HEK293 (cell line): ENCODE results near the gene CYBA.

Experiments used
- CTCF ChIA-PET: fragments of 350-600 bp; formaldehyde crosslinking; extraction: SDS; loops from one replicate; lab custom pipeline; 2021; ENCODE audit warnings: antibody characterized with exemption; lab: Yijun Ruan, JAX
- POLR2A ChIA-PET: fragments of 300-600 bp; formaldehyde crosslinking; extraction: SDS; loops from one replicate; lab custom pipeline; 2020; ENCODE audit warnings: antibody characterized with exemption, inconsistent platforms; lab: Yijun Ruan, JAX
- H3K27ac ChIP-seq: fragments of 200-500 bp; sonication (Bioruptor generic); 2 replicates; pipeline ENCODE4 v1.5.1; 2014; ENCODE audit warnings: low read depth, low read length, control low read depth, inconsistent platforms; ENCODE audit errors: extremely low read depth
- H3K36me3 ChIP-seq, 2 experiments: fragments of 200-500 bp in 1 of 2; sonication (Bioruptor generic) in 1 of 2; 1 replicate in 1 of 2; 2 replicates in 1 of 2; pipeline ENCODE4 v1.5.1; 2014 to 2017; ENCODE audit warnings: inconsistent platforms in 2 of 2, low read length in 2 of 2; ENCODE audit not compliant: control insufficient read depth in 2 of 2, insufficient read depth in 1 of 2
- H3K4me1 ChIP-seq: fragments of 200-500 bp; sonication (Bioruptor generic); 2 replicates; pipeline ENCODE4 v1.5.1; 2014; ENCODE audit warnings: mild to moderate bottlenecking, low read length, inconsistent platforms; ENCODE audit not compliant: control insufficient read depth, insufficient read depth
- H3K4me3 ChIP-seq: 2 replicates; pipeline ENCODE4 v1.5.1; 2011; ENCODE audit warnings: low read depth, mild to moderate bottlenecking, control low read depth, low read length, moderate library complexity
- H3K9me3 ChIP-seq: fragments of 200-500 bp; sonication (Bioruptor generic); 2 replicates; pipeline ENCODE4 v1.5.1; 2014; ENCODE audit warnings: low read depth, low read length, inconsistent platforms; ENCODE audit not compliant: control insufficient read depth, insufficient read depth
- GLIS1 ChIP-seq: fragments of 450-650 bp; formaldehyde crosslinking; IDR thresholded peaks from 2 replicates; pipeline ENCODE4 v1.5.1; 2016; ENCODE audit warnings: missing biosample characterization, missing genetic modification characterization
- GLIS2 ChIP-seq: fragments of 450-650 bp; formaldehyde crosslinking; IDR thresholded peaks from 2 replicates; pipeline ENCODE4 v1.5.1; 2016; ENCODE audit warnings: missing biosample characterization, missing genetic modification characterization
- KLF1 ChIP-seq: fragments of 450-650 bp; formaldehyde crosslinking; IDR thresholded peaks from 2 replicates; pipeline ENCODE4 v1.5.1; 2016; ENCODE audit warnings: missing biosample characterization, missing genetic modification characterization
- MYNN ChIP-seq: fragments of 450-650 bp; formaldehyde crosslinking; IDR thresholded peaks from 2 replicates; pipeline ENCODE4 v1.5.1; 2016; ENCODE audit warnings: missing biosample characterization, missing genetic modification characterization, borderline replicate concordance
- SALL2 ChIP-seq: fragments of 450-650 bp; formaldehyde crosslinking; IDR thresholded peaks from 2 replicates; pipeline ENCODE4 v1.5.0; 2017; ENCODE audit warnings: missing biosample characterization, mild to moderate bottlenecking, missing genetic modification characterization, borderline replicate concordance
- ZBTB7A ChIP-seq: fragments of 450-650 bp; formaldehyde crosslinking; IDR thresholded peaks from 2 replicates; pipeline ENCODE4 v1.5.1; 2016; ENCODE audit warnings: low read depth, missing biosample characterization, missing genetic modification characterization
- ZNF146 ChIP-seq: fragments of 450-650 bp; formaldehyde crosslinking; IDR thresholded peaks from 2 replicates; pipeline ENCODE4 v1.5.1; 2016; ENCODE audit warnings: missing biosample characterization, missing genetic modification characterization
- ZNF157 ChIP-seq: fragments of 450-650 bp; formaldehyde crosslinking; IDR thresholded peaks from 2 replicates; pipeline ENCODE4 v1.5.1; 2016; ENCODE audit warnings: missing biosample characterization, missing genetic modification characterization
- ZNF175 ChIP-seq: fragments of 450-650 bp; formaldehyde crosslinking; IDR thresholded peaks from 2 replicates; pipeline ENCODE4 v1.5.1; 2016; ENCODE audit warnings: missing biosample characterization, missing genetic modification characterization
- ZNF302 ChIP-seq: fragments of 450-650 bp; formaldehyde crosslinking; IDR thresholded peaks from 2 replicates; pipeline ENCODE4 v1.5.1; 2016; ENCODE audit warnings: missing biosample characterization, missing genetic modification characterization, low read depth
- ZNF311 ChIP-seq: fragments of 450-650 bp; formaldehyde crosslinking; IDR thresholded peaks from 2 replicates; pipeline ENCODE4 v1.5.1; 2017; ENCODE audit warnings: missing biosample characterization, missing genetic modification characterization, borderline replicate concordance
- ZNF510 ChIP-seq: fragments of 450-650 bp; formaldehyde crosslinking; IDR thresholded peaks from 2 replicates; pipeline ENCODE4 v1.5.1; 2018; ENCODE audit warnings: mild to moderate bottlenecking, missing genetic modification characterization, missing biosample characterization; ENCODE audit not compliant: insufficient replicate concordance
- ZNF549 ChIP-seq: fragments of 450-650 bp; IDR thresholded peaks from 2 replicates; pipeline ENCODE4 v1.5.1; 2018; ENCODE audit warnings: missing biosample characterization, missing genetic modification characterization, mild to moderate bottlenecking, inconsistent platforms, moderate library complexity
- ZNF707 ChIP-seq: fragments of 450-650 bp; formaldehyde crosslinking; IDR thresholded peaks from 2 replicates; pipeline ENCODE4 v1.5.1; 2016; ENCODE audit warnings: missing biosample characterization, missing genetic modification characterization
- ZNF777 ChIP-seq: fragments of 450-650 bp; formaldehyde crosslinking; IDR thresholded peaks from 2 replicates; pipeline ENCODE4 v1.5.1; 2017; ENCODE audit warnings: missing biosample characterization, missing genetic modification characterization, borderline replicate concordance
- ZNF837 ChIP-seq: fragments of 450-650 bp; formaldehyde crosslinking; IDR thresholded peaks from 2 replicates; pipeline ENCODE4 v1.5.1; 2016; ENCODE audit warnings: missing biosample characterization, missing genetic modification characterization
- TF ChIP-seq, protein P1 (sequence below): fragments of 450-650 bp; formaldehyde crosslinking; IDR thresholded peaks from 2 replicates; pipeline ENCODE4 v1.5.1; 2016; ENCODE audit warnings: missing biosample characterization, missing genetic modification characterization
- TF ChIP-seq, protein P2 (sequence below): fragments of 450-650 bp; formaldehyde crosslinking; IDR thresholded peaks from 2 replicates; pipeline ENCODE4 v1.5.1; 2017; ENCODE audit warnings: missing biosample characterization, missing genetic modification characterization
- TF ChIP-seq, protein P3 (sequence below): fragments of 450-650 bp; formaldehyde crosslinking; IDR thresholded peaks from 2 replicates; pipeline ENCODE4 v1.5.1; 2017; ENCODE audit warnings: missing biosample characterization, missing genetic modification characterization
- TF ChIP-seq, protein P4 (sequence below): fragments of 450-650 bp; formaldehyde crosslinking; IDR thresholded peaks from 2 replicates; pipeline ENCODE4 v1.5.1; 2016; ENCODE audit warnings: missing biosample characterization, missing genetic modification characterization
- TF ChIP-seq, protein P5 (sequence below): fragments of 450-650 bp; formaldehyde crosslinking; IDR thresholded peaks from 2 replicates; pipeline ENCODE4 v1.5.0; 2017; ENCODE audit warnings: missing biosample characterization, missing genetic modification characterization, borderline replicate concordance
- TF ChIP-seq, protein P6 (sequence below): fragments of 450-650 bp; formaldehyde crosslinking; IDR thresholded peaks from 2 replicates; pipeline ENCODE4 v1.5.1; 2016; ENCODE audit warnings: missing biosample characterization, missing genetic modification characterization
- TF ChIP-seq, protein P7 (sequence below): fragments of 450-650 bp; formaldehyde crosslinking; IDR thresholded peaks from 2 replicates; pipeline ENCODE4 v1.5.1; 2016; ENCODE audit warnings: missing biosample characterization, missing genetic modification characterization

Gene CYBA

DNA sequence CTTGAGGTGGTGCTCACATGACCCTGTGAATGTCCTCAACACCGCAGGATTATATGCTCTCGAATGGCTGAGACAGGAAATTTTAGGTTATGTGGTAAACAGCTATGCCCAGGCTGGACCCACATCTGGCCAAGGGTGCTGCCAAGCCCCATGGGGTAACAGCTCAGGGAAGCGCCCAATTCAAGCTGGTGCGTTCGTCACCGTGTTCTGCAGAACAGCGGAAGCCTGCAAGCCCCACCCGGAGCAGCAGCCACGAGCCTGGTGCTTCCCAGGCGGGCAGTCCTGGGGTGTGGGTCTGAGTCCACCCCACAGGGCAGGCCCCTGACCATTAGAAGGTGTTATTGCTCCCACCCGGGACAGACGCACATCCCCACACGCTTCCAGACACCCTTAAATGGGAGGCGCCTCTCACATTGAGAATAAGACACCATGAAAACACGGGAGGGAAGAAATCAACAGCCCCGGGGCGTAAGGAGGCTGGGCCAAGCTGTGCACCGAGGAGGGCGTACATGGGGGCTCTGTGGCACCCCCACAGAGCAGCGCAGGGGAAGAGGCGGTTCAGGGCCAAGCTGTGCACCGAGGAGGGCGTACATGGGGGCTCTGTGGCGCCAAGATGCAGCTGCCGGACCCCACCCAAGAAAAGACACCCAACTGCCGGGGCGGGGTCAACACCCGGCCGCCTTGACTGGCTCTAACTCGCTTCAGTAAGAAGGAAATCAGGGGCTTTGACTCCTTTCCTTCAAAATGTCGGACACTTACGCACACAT, 2.9 kb upstream of the CYBA start:
- Histone ChIP-seq H3K27ac (no peak overlapping the region), H3K4me1 (peaks cover 7% of the 10 kb centered on the region; the same call in 1 of the 2 replicates), H3K4me3 (no peak overlapping the region), H3K36me3 (peaks cover 0 to 20% of the 10 kb centered on the region in 2 experiments; a peak in 2 of 3 replicates), H3K9me3 (no peaks in the 10 kb centered on the region)
- POLR2A ChIA-PET = no interaction called here
- CTCF ChIA-PET = no interaction called here
- TF ChIP-seq GLIS1 (tag by site-specific recombination) (peak; percentile 33), KLF1 (peak; percentile 37), MYNN (no peak), ZNF549 (tag by site-specific recombination) (no peak), GLIS2 (tag by site-specific recombination) (peak; percentile 27; the same call in 1 of the 2 replicates)
- TF ChIP-seq, protein P1, sequence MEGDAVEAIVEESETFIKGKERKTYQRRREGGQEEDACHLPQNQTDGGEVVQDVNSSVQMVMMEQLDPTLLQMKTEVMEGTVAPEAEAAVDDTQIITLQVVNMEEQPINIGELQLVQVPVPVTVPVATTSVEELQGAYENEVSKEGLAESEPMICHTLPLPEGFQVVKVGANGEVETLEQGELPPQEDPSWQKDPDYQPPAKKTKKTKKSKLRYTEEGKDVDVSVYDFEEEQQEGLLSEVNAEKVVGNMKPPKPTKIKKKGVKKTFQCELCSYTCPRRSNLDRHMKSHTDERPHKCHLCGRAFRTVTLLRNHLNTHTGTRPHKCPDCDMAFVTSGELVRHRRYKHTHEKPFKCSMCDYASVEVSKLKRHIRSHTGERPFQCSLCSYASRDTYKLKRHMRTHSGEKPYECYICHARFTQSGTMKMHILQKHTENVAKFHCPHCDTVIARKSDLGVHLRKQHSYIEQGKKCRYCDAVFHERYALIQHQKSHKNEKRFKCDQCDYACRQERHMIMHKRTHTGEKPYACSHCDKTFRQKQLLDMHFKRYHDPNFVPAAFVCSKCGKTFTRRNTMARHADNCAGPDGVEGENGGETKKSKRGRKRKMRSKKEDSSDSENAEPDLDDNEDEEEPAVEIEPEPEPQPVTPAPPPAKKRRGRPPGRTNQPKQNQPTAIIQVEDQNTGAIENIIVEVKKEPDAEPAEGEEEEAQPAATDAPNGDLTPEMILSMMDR (tag by site-specific recombination) = no peak

DNA sequence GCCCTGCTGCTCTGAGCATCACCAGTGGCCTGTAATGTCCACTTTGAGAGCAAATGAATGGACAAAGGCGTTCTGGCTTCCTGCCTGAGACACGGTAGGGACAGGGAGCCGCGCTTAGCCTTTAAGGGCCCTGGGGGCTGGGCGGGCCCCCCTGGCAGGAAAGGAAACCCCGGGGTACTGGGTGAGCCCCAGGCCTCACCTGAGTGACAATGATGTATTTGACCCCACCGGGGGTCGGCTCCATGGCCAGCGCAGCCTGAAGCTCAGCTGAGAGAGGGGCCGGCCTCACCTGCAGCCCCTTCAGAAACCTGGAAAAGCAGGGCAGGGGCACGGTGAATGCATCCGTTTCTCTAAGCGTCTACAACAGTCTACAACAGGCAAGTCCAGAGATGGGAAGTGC, 2.2 kb upstream of the CYBA start:
- ChIA-PET CTCF (no interaction called here), POLR2A (no interaction called here)
- no peaks in the 10 kb centered on the region for H3K9me3 ChIP-seq
- no peak overlapping the region for H3K4me3 ChIP-seq
- peaks cover 0 to 20% of the 10 kb centered on the region in 2 experiments; a peak in 2 of 3 replicates for H3K36me3 ChIP-seq
- peaks cover 7% of the 10 kb centered on the region; the same call in 1 of the 2 replicates for H3K4me1 ChIP-seq
- H3K27ac ChIP-seq = no peak overlapping the region
- TF ChIP-seq ZNF777 (tag by site-specific recombination) (no peak), ZNF175 (tag by site-specific recombination) (no peak), SALL2 (tag by site-specific recombination) (no peak), ZNF837 (no peak), ZNF146 (tag by site-specific recombination) (no peak), ZNF707 (tag by site-specific recombination) (no peak), ZNF549 (tag by site-specific recombination) (no peak), ZNF311 (no peak), ZBTB7A (tag by site-specific recombination) (no peak), ZNF157 (tag by site-specific recombination) (no peak), ZNF302 (tag by site-specific recombination) (no peak), ZNF510 (no peak)
- TF ChIP-seq, protein P2, sequence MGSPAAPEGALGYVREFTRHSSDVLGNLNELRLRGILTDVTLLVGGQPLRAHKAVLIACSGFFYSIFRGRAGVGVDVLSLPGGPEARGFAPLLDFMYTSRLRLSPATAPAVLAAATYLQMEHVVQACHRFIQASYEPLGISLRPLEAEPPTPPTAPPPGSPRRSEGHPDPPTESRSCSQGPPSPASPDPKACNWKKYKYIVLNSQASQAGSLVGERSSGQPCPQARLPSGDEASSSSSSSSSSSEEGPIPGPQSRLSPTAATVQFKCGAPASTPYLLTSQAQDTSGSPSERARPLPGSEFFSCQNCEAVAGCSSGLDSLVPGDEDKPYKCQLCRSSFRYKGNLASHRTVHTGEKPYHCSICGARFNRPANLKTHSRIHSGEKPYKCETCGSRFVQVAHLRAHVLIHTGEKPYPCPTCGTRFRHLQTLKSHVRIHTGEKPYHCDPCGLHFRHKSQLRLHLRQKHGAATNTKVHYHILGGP (tag by site-specific recombination) = no peak
- TF ChIP-seq, protein P3, sequence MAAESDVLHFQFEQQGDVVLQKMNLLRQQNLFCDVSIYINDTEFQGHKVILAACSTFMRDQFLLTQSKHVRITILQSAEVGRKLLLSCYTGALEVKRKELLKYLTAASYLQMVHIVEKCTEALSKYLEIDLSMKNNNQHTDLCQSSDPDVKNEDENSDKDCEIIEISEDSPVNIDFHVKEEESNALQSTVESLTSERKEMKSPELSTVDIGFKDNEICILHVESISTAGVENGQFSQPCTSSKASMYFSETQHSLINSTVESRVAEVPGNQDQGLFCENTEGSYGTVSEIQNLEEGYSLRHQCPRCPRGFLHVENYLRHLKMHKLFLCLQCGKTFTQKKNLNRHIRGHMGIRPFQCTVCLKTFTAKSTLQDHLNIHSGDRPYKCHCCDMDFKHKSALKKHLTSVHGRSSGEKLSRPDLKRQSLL (tag by site-specific recombination) = no peak
- TF ChIP-seq, protein P4, sequence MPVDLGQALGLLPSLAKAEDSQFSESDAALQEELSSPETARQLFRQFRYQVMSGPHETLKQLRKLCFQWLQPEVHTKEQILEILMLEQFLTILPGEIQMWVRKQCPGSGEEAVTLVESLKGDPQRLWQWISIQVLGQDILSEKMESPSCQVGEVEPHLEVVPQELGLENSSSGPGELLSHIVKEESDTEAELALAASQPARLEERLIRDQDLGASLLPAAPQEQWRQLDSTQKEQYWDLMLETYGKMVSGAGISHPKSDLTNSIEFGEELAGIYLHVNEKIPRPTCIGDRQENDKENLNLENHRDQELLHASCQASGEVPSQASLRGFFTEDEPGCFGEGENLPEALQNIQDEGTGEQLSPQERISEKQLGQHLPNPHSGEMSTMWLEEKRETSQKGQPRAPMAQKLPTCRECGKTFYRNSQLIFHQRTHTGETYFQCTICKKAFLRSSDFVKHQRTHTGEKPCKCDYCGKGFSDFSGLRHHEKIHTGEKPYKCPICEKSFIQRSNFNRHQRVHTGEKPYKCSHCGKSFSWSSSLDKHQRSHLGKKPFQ = no peak
- TF ChIP-seq, protein P5, sequence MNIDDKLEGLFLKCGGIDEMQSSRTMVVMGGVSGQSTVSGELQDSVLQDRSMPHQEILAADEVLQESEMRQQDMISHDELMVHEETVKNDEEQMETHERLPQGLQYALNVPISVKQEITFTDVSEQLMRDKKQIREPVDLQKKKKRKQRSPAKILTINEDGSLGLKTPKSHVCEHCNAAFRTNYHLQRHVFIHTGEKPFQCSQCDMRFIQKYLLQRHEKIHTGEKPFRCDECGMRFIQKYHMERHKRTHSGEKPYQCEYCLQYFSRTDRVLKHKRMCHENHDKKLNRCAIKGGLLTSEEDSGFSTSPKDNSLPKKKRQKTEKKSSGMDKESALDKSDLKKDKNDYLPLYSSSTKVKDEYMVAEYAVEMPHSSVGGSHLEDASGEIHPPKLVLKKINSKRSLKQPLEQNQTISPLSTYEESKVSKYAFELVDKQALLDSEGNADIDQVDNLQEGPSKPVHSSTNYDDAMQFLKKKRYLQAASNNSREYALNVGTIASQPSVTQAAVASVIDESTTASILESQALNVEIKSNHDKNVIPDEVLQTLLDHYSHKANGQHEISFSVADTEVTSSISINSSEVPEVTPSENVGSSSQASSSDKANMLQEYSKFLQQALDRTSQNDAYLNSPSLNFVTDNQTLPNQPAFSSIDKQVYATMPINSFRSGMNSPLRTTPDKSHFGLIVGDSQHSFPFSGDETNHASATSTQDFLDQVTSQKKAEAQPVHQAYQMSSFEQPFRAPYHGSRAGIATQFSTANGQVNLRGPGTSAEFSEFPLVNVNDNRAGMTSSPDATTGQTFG (tag by site-specific recombination) = no peak
- TF ChIP-seq, protein P6, sequence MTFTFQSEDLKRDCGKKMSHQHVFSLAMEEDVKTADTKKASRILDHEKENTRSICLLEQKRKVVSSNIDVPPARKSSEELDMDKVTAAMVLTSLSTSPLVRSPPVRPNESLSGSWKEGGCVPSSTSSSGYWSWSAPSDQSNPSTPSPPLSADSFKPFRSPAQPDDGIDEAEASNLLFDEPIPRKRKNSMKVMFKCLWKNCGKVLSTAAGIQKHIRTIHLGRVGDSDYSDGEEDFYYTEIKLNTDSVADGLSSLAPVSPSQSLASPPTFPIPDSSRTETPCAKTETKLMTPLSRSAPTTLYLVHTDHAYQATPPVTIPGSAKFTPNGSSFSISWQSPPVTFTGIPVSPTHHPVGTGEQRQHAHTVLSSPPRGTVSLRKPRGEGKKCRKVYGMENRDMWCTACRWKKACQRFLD (tag by site-specific recombination) = no peak
- TF ChIP-seq, protein P7, sequence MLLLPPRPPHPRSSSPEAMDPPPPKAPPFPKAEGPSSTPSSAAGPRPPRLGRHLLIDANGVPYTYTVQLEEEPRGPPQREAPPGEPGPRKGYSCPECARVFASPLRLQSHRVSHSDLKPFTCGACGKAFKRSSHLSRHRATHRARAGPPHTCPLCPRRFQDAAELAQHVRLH (tag by site-specific recombination) = no peak
